Kidney capillary endothelial cell (primary cell): ENCODE measurements around the gene ZNF318.
"Not testable (repeated sequence)": the region's sequence is repeated elsewhere in the genome, so short reads cannot be mapped to it uniquely, and the experiment has no call there.

Experiments
- DNase-seq: peaks from one replicate; pipeline ENCODE4 v3.0.0-alpha.2; 2018; ENCODE audit warnings: low spot score

The ZNF318 gene

GRCh38 chr6:43389730-43390295 is 20.4 kb upstream of the ZNF318 start:
- no peak for DNase-seq

GRCh38 chr6:43386492-43386891 is 17.0 kb upstream of the ZNF318 start:
- DNase-seq = no peak

- DNase-seq = no peak
Observed at GRCh38 chr6:43383021-43383667, 13.7 kb upstream of the ZNF318 start.

- not testable (repeated sequence) for DNase-seq
Observed at GRCh38 chr6:43380858-43381257, 11.4 kb upstream of the ZNF318 start.

- DNase-seq = no peak
Observed at GRCh38 chr6:43378631-43379030, 9.2 kb upstream of the ZNF318 start.

GRCh38 chr6:43377710-43378229 is 8.3 kb upstream of the ZNF318 start:
- DNase-seq = no peak

- DNase-seq = no peak
Observed at GRCh38 chr6:43376551-43376981, 7.1 kb upstream of the ZNF318 start.

- no peak for DNase-seq
Observed at GRCh38 chr6:43375693-43376092, 6.2 kb upstream of the ZNF318 start.

- DNase-seq = no peak
Observed at GRCh38 chr6:43373252-43373875, 3.9 kb upstream of the ZNF318 start.

GRCh38 chr6:43370003-43370580 is 645 bp upstream of the ZNF318 start:
- not testable (repeated sequence) for DNase-seq

GRCh38 chr6:43368259-43369160 is 937 bp downstream of the ZNF318 start:
- peak; percentile 28 for DNase-seq

GRCh38 chr6:43367245-43367984 is 2.0 kb downstream of the ZNF318 start:
- no peak for DNase-seq

GRCh38 chr6:43361269-43361668 is 8.2 kb downstream of the ZNF318 start:
- no peak for DNase-seq

GRCh38 chr6:43359831-43360230 is 9.6 kb downstream of the ZNF318 start:
- DNase-seq = no peak

- DNase-seq = no peak
Observed at GRCh38 chr6:43359381-43359780, 10.1 kb downstream of the ZNF318 start.

- DNase-seq = no peak
Observed at GRCh38 chr6:43355862-43356590, 13.4 kb downstream of the ZNF318 start.

GRCh38 chr6:43351951-43352350 is 17.5 kb downstream of the ZNF318 start:
- not testable (repeated sequence) for DNase-seq

- DNase-seq = no peak
Observed at GRCh38 chr6:43347444-43347843, 22.0 kb downstream of the ZNF318 start.

- no peak for DNase-seq
Observed at GRCh38 chr6:43347021-43347420, 22.4 kb downstream of the ZNF318 start.

GRCh38 chr6:43346243-43346642 is 23.2 kb downstream of the ZNF318 start:
- not testable (repeated sequence) for DNase-seq
